Anterior cingulate cortex (tissue), 58 donors: ENCODE measurements around the gene METTL13.
"Not testable (repeated sequence)": the region's sequence is repeated elsewhere in the genome, so short reads cannot be mapped to it uniquely, and the experiment has no call there.

Experiments used
- DNase-seq, 58 donors: peaks; one replicate each; lab custom pipeline; 2025; lab: John Stamatoyannopoulos, UW

METTL13 gene

DNA sequence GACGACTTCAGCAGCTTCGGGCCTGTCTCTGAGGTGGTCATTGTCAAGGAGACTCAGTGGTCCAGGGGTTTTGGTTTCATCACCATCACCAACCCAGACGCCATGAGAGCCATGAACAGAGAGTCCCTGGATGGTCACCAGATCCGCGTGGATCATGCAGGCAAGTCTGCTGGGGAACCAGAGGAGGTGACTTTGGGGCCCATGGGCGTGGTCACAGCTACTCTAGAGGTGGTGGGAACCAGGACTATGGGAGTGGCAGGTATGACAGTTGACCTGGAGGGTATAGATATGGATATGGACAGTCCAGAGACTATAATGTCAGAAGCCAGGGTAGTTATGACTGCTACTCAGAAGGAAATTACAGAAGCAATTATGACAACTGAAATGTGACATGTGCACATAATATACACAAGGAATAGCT, 19.3 kb upstream of the METTL13 start:
- DNase-seq: no peak

DNA sequence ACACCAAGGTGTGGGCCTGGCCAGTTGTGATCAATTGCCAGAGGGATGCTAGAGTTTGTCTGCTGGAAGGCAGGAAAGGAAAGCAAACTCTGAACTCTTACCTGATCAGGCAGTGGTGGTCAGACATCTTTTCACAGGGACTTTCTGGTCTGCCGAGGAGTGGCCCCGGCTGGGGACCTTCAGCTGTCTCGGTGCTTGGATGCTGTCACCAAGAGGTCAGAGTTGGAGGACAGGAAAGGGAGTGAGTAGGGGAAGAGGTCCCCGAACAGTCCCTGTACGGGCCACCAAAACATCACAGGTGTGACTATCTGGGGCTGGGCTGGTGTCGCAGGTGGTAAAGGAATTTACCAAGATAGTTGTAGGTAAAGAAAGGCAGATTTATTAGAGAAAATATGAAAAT, 17.7 kb upstream of the METTL13 start:
- DNase-seq: no peak

- no peak for DNase-seq
Measured at GRCh38 chr1:171769171-171769570, 12.3 kb upstream of the METTL13 start.

DNA sequence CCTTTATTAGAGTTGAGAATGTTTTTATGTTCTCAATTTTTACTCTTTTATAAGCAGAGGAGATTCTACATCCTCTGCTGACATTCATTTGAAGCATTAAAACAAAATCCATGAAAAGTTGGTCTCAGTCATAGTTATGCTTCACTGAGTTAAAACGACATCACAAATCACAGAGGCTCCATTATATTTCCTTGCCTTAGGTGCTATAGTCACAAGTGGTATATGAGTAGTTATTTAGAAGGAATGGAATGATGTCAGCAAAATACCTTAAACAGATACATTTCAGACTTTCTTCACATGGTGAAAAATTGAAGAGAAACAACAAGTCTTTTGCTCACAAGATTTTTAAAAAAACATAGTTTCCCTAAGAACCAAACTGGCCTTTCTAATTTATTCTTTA, 11.7 kb upstream of the METTL13 start:
- no peak for DNase-seq

GRCh38 chr1:171772312-171772711, 9.1 kb upstream of the METTL13 start:
- no peak for DNase-seq

DNA sequence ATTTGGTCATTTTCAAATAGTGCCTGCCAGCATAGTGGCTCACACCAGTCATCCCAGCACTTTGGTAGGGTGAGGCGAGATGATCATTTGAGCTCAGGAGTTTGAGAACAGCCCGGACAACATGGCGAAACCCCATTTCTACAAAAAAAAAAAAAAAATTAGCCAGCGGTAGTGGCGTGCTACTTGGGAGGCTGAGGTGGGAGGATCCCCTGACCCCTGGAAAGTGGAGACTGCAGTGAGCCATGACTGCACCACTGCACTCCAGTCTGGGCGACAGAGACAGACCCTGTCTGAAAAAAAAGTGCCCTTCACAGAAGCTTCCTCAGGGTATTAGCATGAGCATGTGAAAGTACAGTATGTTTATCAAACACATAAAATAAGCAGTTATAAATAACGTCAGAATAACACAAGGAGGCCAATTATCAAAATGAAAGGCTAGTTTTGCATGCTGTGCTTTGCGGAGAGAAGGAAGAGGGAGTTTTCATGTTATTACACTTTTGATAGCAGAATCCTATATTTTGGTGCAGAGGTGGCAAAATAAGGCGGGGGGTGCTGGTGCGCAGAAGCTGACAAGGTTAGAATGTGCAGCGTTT, 781 bp upstream of the METTL13 start:
- no peak for DNase-seq

GRCh38 chr1:171783816-171784530, 2.5 kb downstream of the METTL13 start:
- DNase-seq: no peak

DNA sequence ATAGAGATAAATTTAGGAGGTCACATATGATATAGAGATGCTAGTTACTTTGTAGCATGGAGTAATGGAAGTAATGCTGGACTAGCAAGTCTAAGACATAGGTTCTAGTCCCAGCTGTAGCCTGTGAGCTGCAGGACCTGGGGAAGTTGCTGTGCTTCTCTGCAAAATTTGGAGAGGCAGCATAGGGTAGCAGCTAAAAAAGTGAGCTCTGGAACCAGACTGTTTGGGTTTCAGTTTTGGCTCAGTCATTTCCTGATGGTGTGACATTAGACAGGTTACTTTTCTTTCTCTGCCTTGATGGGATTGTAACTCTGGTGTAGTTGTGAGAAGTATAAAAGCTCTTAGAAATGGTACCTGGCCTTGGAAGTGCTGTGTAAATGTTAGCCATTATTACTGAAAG, 3.3 kb downstream of the METTL13 start:
- DNase-seq: no peak

- no peak for DNase-seq
Measured at GRCh38 chr1:171785766-171786165, 4.3 kb downstream of the METTL13 start.

DNA sequence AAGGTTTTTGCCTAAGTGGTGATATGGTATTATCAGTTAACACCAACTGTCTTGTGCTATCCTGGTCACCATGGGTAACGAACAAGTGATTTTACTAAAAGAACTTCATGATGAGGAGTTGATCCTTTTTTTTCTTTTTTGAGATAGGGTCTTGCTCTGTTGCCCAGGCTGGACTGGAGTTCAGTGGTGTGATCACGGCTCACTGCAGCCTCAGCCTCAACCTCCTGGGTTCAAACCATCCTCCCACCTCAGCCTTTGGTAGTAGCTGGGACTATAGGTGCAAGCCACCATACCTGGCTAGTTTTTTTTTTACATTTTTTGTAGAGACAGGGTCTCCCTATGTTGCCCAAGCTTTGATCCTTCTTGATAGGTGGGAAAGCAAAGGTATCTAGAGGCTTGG, 5.1 kb downstream of the METTL13 start:
- DNase-seq: no peak

GRCh38 chr1:171787686-171788480, 6.4 kb downstream of the METTL13 start:
- DNase-seq: no peak

- no peak for DNase-seq
Measured at GRCh38 chr1:171788696-171789095, 7.2 kb downstream of the METTL13 start.

DNA sequence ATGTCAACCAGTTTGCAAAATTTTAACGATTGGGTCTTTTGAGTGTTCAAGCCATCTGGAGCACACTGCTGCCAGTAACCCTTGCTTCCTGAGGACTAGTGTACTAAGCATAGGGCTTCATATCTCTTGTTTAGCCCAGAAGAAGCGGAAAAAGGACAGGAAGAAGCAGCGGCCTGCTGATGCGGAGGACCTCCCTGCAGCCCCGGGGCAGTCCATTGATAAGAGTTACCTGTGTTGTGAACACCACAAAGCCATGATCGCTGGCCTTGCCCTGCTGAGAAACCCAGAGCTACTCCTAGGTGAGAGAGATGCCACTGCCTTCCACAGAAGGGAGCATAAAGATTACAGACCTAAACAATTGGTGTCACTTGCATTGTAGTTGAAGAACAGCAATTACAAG, 8.9 kb downstream of the METTL13 start:
- DNase-seq: no peak

- DNase-seq: no peak
Measured at GRCh38 chr1:171792656-171793369, 11.4 kb downstream of the METTL13 start.

GRCh38 chr1:171793636-171794035, 12.2 kb downstream of the METTL13 start:
- no peak for DNase-seq

GRCh38 chr1:171794085-171794484, 12.6 kb downstream of the METTL13 start:
- no peak for DNase-seq

DNA sequence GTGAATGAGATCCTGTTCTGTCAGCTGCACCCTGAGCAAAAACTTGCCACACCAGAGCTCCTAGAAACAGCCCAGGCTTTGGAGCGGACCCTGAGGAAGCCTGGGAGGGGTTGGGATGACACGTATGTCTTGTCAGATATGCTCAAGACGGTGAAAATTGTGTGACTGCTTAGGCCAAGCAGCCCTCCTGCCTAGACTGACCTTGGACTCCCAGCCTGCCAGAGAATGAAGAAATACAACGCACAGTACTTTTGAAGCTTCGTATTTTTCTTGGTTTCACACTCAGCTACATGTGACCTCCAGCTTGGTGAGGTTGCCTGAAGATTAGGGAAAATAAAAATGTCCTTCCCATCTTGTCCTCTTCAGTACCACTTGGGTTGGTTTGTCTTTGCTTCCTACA, 15.1 kb downstream of the METTL13 start:
- no peak for DNase-seq

- no peak for DNase-seq
Measured at GRCh38 chr1:171798311-171798710, 16.9 kb downstream of the METTL13 start.

GRCh38 chr1:171798765-171799164, 17.3 kb downstream of the METTL13 start:
- DNase-seq: no peak

GRCh38 chr1:171799166-171799565, 17.7 kb downstream of the METTL13 start:
- no peak for DNase-seq

- not testable (repeated sequence) for DNase-seq
Measured at GRCh38 chr1:171799698-171800097, 18.2 kb downstream of the METTL13 start.
